Ecto neural progenitor cell (in vitro differentiated cells): ENCODE data around the gene LPP.
"Not testable (repeated sequence)": the region's sequence is repeated elsewhere in the genome, so short reads cannot be mapped to it uniquely, and the experiment has no call there.

Source experiments
- DNase-seq: peaks from one replicate; pipeline ENCODE4 v3.0.0-alpha.2; 2018; ENCODE audit warnings: low spot score

Gene LPP

DNA sequence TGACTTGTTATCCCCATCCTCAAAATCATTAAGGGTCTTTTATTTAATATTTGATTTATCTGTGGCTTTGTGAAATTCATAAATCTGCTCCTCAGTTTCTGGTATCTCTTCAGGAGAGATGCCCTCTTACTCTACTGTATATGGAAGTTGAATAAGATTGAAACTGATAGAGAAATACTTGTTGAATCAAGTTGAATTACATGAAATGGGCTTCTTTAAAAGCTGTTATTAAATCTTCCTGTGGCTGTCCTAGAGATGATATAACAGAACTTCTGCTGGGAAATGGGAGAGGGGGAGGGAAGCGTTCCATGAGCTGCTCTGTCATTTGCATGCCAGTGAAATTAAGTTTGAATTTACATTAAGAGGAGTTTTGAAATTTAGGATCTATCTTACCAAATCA lies 523.4 kb downstream of the LPP start:
- no peak for DNase-seq

DNA sequence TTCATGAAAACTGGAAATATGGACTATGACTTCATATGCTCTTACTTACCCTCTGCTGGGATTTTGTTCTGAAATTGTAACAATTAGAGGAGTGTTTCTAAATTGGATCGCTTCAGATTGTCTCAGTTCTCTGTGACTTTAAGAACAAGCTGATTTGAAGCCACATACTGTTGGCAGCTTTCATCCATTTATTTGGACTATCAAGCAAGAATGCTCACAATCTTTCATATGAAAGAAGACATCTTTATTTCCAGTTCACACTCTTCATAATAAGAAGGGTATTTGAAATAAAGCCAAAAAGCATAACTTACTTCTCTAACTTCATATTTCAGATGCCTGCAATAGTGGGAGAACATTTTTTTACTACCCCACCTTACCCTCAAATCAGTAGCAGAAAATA lies 526.2 kb downstream of the LPP start:
- DNase-seq = no peak

DNA sequence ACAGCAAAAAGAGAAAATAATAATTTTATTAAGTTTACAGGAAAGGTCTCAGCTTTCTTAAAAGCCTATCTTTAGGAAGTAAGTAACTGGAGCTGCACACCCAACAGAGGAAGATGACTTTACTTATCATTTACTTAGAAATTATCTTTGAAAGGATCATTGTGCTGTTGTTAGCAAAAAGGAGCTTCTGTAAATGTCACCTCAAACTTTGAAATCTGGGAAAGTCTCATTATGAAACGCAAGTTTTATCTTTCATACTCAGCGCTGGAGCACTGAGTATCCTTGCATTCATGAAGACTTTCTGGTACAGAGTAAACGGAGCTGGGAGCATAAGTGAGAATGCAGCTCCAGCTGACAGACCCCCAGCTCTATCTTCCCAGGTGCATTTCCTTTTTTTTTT lies 526.6 kb downstream of the LPP start:
- no peak for DNase-seq

DNA sequence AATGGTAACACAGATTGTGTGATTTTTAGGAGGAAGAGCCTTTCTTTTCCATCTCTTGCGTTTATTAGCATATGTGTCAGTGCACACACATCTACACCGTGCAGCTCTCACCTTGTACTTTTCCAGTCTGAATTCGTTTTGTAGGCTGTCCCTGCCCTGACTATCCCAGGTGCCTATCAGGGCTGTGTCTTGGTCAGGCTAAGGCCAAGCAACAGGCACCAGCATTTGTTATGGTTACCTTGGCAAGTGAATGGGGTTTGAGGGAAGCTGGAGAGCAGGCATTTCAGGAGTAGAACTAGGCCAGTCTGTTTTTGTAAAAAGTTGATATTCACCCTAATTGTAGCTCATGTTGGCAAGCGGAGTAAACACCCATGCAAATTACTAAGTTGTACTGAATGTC lies 528.4 kb downstream of the LPP start:
- DNase-seq = no peak

DNA sequence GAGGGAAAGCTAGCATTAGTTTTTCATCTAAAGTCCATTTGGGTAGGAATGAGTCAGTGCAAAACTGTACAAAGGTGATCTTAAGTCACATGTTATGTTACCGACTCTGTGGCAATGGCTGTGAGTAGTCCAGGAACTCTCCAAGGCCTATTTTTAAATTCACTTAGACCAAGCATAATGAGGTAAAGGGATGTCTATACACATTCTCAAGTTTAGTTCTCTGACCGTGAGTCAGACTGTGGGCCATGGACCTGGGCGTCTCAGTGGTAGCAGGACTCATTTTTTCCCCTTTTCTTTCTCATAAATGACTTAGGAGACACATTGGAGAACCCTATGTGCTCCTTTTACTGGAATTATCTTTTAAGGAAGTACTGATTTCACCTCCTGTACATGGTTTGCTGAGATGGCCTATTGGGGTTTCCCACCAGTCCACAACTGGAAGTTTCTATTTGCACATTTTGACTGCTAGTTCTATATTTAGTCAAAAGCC lies 529.1 kb downstream of the LPP start:
- DNase-seq = no peak

DNA sequence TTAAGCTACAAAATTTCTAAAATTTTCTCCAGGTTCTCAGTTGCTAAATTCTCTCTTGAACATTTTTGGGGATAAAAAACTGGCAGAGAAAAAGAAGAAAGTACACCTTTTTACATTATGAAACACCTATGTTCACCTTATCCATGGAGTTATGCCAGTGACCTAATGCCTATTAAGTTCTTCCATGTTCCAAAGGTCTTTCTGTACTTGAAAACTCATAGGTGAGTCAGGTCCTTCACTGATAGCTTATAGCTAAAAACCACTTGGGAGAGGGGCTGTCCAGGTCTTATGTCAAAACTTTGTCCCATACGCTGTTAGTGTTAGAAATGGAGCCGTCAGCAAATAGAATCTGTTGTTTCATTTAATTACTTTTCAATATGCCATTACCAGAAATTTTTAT lies 530.3 kb downstream of the LPP start:
- DNase-seq = no peak

DNA sequence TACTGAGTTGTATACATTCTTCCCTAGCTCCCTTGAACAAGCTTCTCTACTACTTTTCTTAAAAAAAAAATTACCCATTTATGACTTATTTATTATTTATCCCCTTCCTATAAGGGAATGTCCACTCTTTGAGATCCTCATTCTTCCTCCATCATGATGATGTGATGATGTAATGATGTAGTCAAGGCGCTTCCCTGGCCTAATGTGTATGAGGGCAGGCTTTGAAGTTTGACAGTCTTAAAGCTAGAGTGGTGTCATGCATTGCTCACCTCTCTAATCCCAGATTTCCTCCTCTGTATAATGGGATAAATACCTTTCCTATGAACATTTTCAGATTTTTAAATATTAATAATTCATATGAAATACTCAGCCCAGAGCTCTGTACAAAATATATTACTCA lies 531.8 kb downstream of the LPP start:
- DNase-seq = no peak

DNA sequence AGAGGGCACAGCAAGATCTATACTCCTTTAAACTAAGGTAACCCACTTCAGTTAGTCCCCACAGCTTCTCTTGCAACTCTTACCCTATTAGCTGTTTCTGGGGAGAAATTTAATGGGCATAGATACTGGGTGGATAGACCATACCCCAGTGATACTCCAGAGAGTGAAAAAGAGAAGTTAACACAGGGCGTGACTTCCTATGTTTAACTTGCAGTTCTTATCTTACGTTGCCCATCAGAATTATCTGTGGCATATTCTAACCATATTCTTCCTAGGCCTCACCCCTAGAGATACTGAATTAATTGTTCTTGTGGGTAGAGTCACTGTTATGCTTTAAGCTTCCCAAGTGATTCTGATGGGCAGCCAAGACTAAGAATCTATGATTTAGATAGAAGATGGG lies 532.4 kb downstream of the LPP start:
- DNase-seq = no peak

DNA sequence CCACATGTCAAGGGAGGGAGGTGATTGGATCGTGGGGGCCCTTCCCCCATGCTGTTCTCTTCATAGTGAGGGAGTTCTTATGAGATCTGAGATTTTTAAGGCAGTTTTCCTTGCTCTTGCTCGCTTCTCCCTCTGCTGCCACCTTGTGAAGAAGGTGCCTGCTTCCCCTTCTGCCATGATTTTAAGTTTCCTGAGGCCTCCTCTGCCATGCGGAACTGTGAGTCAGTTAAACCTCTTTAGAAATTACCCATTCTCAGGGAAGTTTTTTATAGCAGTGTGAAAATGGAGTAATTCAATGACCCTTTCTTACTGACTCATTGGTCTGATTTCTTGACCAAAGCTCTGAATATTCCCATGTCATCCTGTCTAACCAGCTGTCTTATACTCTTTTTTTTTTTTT lies 533.4 kb downstream of the LPP start:
- no peak for DNase-seq

DNA sequence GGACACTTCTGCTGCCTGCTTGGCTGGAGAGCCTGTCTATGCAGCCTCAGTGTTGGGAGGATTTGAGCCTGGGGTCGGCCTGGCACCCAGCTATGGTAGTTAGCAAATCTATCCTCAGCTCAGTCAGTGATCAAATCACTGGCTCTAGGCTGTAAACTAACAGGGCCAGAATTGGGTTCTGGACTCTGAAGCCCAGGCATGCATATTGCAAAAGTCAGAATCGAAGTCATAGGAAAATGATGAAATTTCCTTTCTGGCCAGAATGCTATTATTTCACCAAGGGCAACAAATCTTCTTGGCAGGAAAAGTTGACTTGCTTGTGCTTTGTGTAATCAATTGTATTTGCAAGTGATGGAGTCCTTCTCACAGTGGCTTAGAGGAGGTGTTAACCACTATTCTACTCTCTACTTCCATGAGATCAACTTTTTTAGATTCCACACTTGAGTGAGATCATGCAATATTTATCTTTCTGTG lies 535.2 kb downstream of the LPP start:
- no peak for DNase-seq

DNA sequence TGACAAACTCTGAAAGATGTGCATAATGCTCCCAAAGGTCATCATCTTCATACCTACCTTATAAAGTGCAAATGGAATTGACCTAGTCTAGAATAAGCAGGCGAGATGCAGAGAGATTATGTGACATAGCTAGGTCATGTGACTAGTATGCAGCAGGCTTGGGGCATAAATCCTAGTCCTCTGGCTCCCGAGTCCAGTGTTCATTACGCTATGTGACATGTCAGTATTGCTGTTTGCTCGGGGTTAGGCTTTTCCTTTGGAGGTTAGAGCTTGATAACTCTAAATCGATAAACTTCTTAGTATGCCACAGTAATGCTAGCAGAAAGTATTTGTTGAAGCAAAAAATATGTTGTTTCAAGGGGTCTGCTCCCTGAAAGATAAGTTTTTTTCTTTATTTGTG lies 536.1 kb downstream of the LPP start:
- no peak for DNase-seq

DNA sequence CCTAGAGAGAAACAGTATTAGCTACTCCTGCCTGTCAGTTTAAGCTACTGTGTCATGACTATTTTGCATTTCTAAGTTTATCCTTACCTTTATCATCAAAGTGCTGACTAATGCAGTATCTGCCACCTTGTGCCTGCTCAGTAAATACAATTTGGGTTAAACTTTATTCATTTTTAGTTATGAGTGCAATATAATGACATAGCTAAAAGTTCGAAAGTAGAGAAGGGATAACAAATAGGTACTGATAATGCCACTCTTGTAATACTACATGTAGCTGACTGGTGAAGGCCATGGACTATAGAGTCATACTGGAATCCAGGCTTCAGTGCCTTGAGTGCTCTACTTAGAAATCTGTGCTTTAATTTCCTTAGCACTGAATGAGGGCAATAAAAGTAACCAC lies 537.0 kb downstream of the LPP start:
- no peak for DNase-seq

DNA sequence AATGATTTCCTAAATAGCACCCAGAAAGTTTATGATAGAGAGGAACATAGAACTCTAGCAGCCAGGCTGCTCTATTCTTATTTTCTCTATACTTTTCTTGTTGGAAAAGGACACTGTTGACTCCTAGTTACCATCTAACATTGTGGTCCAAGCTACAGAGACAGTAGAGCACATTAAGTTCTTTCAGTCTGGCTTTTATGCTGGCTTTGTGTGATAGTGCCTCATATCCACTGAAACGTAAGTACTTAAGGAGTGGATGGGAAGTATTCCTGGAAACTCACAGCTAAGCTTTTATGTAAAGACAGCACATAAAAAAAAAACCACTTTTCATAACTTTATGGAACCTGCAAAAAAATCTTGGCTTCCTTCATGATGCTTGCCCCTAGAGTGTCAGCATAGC lies 537.7 kb downstream of the LPP start:
- no peak for DNase-seq

DNA sequence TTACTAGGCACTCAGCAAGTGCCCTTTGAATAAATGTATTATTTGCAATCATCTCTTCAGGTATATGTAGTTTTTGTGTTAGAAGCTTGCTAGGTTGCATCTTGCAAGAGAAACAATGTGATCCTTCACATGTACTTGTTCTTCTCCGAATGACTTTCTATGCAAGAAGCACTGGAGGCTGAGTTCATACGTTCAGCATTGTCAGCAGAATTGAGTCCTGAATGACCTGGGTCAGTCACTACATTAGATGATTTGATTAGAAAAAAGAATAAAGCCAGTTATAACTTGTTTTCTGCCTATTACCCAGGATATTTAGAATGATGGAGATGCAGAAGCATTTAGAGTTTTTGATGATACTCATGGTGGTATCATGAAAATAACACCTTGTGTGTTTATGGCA lies 538.7 kb downstream of the LPP start:
- no peak for DNase-seq

DNA sequence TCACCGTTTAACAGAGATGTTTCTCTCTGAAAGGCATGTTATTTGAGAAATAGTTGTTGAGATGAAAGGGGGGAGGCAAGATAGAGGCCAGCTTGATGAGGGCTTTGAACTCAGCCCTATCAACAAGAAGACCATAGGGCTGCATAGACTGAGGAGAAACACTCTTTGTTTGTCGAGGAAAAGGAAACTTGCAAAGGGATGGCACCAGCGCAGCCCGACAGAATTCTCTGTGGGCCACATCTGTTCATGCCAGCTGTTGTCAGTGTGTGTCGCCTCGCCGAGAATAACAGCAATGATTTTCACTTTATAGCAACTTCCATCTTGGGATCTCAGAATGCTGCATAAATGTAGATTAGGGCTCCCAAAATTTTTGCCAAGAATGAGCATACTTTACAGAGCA lies 539.5 kb downstream of the LPP start:
- no peak for DNase-seq

DNA sequence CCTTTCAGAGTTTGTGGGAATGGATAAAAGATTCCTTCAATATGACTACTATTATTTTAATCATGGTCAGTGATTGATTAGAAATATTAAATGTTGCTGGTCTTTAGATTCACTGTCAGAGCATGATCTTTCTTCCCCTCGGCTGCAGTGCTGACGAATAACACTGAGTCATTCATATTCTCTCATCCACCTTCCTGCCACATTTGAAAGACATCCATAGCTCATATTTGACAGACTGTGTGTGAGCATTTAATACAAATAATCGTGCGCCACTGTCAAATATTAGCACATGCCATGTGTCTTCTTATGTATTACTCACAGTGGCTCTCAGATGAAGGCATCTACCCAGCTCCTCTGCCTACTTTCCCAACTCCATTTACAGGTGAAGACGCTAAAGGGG lies 541.3 kb downstream of the LPP start:
- no peak for DNase-seq

DNA sequence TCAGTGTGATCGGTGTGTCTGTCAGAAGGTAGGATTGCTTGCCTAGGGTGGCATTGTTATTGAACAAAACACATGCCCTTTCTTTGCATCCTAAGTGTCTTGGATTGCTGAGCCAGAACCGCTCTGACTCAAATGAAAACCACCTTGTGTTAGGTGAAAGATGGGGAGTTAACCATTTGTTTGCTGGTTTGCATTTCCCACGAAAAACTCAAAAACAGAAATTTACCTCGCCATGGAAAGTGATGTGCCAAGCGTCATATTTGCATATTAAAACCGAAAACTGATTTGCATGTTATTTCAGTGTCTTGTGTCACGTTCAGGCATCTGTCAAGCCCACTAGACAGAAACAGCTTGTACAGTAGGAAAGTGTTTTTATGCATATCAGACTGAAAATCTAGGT lies 543.2 kb downstream of the LPP start:
- no peak for DNase-seq

DNA sequence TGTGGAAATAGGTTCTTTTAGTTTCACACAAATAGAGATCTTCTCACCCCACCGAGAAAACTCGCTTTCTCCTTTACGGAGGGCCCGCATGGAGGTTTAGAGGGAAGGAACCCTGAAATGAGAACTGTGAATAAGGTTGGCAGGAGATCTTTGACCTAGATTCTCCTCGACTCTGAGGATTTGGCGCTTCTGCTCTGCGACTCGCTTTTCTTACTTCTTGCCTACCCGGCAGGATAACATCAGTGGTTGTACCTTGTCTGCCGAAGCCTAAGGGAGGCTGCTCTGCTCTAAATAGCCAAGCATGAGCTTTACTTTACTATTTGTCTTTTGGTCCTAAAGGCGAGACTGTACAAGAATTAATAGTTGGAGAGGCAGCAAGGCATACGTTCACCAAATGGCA lies 544.5 kb downstream of the LPP start:
- no peak for DNase-seq

DNA sequence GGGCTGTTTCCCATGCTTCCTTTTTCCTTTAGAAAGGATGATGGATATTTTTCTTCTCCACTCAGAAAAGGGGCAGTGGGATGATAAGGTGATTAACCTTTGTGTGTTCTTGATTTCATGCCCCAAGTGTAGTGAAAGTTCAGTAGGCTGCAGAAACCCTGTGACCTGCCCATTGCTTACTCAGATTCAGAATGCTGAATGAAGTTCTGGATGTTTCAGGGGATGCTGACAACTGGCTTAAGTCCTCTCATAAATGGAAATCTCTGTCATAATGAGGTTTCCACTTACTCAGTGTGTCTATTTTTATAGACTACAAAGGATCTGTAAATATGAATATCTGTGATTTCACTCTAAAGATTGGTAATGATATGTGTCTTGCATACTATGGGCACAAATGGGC lies 546.5 kb downstream of the LPP start:
- DNase-seq = no peak

DNA sequence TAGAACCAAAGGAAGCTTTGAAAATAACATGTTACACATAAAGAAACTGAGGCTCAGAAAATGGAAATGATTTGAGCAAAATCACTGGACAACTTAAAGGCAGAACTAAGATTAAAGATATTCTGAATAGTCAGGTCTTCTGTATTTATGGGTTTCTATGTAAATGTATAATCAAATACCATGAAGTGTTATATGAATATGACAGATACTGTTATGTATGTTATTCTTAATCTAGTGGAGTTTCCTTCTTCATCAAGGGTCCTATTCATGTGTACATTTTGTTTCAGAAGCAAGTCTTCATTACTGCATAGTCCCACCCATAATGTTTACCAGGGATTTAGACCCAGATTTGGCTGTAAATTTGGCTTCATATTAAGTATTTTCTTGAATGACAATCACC lies 547.0 kb downstream of the LPP start:
- DNase-seq = no peak

DNA sequence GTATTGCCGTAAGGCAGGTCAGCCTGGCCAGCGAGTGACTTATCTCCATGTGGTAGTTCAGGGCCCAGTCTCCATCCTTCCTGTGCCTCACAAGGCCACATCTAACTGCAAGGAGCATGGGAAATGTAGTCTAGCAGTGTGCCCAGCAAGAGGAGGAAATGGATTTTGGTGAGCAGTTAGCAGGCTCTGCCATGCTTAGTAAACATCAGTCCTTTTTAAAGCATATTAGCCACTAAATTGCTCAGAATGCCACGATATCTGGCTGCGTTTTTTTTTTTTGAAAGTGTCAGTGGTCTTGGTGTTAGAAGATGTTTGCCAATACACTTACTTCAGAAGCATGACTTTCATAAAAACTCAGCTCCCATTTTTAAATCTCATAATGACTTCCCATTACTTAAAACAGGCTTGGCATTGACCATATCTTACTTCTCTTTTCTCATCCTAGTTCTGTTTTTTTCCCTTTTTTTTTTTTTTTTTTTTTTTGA lies 547.6 kb downstream of the LPP start:
- no peak for DNase-seq

DNA sequence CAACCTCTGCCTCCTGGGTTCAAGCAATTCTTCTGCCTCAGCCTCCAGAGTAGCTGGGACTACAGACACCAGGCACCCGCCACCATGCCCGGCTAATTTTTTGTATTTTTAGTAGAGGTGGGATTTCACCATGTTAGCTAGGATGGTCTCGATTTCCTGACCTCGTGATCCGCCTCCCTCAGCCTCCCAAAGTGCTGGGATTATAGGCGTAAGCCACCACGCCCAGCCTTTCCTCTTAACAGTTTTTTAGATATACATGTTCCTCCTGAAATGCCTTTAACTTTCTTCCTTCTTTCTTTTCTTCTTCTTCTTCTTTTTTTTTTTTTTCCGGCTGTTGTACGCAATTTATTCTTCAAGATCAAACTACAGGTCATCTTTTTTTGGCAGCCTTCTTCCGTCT lies 548.1 kb downstream of the LPP start:
- DNase-seq = not testable (repeated sequence)

DNA sequence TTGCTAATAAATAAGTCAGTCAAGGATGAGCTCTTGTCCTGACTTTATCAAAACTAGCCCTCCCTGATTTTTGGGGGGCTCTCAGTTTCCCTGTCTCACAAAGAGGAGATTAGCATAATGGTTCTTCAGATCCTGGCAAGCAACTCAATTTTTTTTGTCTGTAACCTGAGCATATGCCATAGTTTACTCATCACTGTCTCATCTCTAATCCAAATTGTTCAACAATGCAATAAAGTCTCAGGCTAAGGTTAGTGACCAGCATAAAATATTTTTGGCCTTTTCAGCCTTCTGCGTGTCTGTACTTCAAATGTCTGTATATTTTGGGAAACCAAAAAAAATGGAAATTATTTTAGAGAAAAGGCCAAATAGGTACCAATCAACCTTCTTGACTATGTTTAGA lies 552.2 kb downstream of the LPP start:
- DNase-seq = no peak

DNA sequence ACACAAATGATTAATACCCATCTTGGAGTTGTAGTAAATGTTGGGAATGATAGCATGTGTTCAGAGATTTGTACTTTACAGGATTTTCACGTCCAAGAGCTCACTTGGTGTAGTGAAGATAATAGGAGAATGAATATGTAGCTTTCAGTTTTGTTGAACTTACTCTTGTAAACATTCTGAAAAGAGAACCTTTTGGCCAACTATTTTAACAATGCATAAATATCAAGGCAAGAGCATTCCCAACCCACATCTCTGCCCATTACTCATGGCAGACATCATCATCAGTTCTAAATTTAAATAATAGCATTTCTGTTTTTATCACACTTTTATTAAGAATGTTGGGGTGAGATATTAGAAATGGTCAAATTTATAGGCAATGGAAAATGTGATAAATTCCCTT lies 552.6 kb downstream of the LPP start:
- DNase-seq = no peak
